AG04450 (cell line): ENCODE measurements around the gene UGCG. TPM values are rescaled to one million over a fixed set of nuclear protein-coding genes. Genes with fewer than 3 reads are reported as not detected.

Source experiments
- CTCF ChIA-PET: fragments of 300-600, 350-600 bp; formaldehyde crosslinking; extraction: SDS; loops from one replicate; lab custom pipeline; 2022; ENCODE audit warnings: antibody characterized with exemption, inconsistent platforms; lab: Charles Lee
- POLR2A ChIA-PET: fragments of 350-600 bp; formaldehyde crosslinking; extraction: SDS; loops from one replicate; lab custom pipeline; 2021; ENCODE audit warnings: antibody characterized with exemption, inconsistent platforms; lab: Yijun Ruan, JAX
- DNase-seq: peaks from one replicate; pipeline ENCODE4 v3.0.0-alpha.2; 2011; ENCODE audit warnings: low read depth, low spot score
- H3K27ac ChIP-seq: one replicate; pipeline ENCODE4 v1.5.1; 2012; ENCODE audit warnings: low read depth, low read length, control low read depth
- H3K27me3 ChIP-seq: one replicate; pipeline ENCODE4 v1.6.0; 2012; ENCODE audit warnings: low read length; ENCODE audit not compliant: control insufficient read depth, insufficient read depth
- H3K4me3 ChIP-seq: 2 replicates; pipeline ENCODE4 v1.5.1; 2011; ENCODE audit warnings: mild to moderate bottlenecking, low read depth, low read length, control low read depth
- H3K9me3 ChIP-seq: 2 replicates; pipeline ENCODE4 v1.5.1; 2012; ENCODE audit warnings: low read length; ENCODE audit not compliant: control insufficient read depth, insufficient read depth
- polyA plus RNA-seq: library from polyadenylated mRNA; depleted of rRNA; stranded (reverse); fragments of >200 nt; gene quantifications from 2 replicates; pipeline ENCODE4 v1.2.3, GENCODE V29; 2011
- TF ChIP-seq, protein P1 (sequence below): IDR thresholded peaks from 2 replicates; pipeline ENCODE4 v1.5.1; 2011; ENCODE audit warnings: low read depth, low read length, control low read depth, inconsistent platforms

The UGCG gene
- polyA plus RNA-seq, 1 experiment: 149 TPM

DNA sequence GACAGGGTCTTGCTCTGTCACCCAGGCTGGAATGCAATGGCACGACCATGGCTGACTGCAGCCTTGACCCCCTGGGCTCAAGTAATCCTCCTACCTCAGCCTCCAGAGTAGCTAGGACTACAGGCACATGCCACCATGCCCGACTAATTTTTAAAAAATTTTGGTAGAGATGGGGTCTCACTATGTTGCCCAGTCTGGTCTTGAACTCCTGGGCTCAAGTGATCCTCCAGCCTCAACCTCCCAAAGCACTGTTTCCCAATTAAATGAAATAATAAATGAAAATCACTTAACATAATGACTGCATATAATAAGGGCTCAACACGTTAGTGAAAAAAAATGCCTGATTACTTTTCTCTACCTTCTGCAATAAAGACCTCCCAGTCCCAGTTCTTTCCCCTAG, 71.0 kb downstream of the UGCG start:
- TF ChIP-seq, protein P1, sequence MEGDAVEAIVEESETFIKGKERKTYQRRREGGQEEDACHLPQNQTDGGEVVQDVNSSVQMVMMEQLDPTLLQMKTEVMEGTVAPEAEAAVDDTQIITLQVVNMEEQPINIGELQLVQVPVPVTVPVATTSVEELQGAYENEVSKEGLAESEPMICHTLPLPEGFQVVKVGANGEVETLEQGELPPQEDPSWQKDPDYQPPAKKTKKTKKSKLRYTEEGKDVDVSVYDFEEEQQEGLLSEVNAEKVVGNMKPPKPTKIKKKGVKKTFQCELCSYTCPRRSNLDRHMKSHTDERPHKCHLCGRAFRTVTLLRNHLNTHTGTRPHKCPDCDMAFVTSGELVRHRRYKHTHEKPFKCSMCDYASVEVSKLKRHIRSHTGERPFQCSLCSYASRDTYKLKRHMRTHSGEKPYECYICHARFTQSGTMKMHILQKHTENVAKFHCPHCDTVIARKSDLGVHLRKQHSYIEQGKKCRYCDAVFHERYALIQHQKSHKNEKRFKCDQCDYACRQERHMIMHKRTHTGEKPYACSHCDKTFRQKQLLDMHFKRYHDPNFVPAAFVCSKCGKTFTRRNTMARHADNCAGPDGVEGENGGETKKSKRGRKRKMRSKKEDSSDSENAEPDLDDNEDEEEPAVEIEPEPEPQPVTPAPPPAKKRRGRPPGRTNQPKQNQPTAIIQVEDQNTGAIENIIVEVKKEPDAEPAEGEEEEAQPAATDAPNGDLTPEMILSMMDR: no peak
- peaks cover 3% of the 10 kb centered on the region; the same call in 1 of the 2 replicates for H3K9me3 ChIP-seq
- H3K4me3 ChIP-seq: no peak overlapping the region
- H3K27me3 ChIP-seq: no peaks in the 10 kb centered on the region
- no peak overlapping the region for H3K27ac ChIP-seq
- DNase-seq: no peak
- CTCF ChIA-PET: no interaction called here
- POLR2A ChIA-PET: interaction anchor here (1.4 kb wide), 1 partner anchor 74 kb away, joined by 5 read pairs; no protein-coding TSS in a partner anchor

DNA sequence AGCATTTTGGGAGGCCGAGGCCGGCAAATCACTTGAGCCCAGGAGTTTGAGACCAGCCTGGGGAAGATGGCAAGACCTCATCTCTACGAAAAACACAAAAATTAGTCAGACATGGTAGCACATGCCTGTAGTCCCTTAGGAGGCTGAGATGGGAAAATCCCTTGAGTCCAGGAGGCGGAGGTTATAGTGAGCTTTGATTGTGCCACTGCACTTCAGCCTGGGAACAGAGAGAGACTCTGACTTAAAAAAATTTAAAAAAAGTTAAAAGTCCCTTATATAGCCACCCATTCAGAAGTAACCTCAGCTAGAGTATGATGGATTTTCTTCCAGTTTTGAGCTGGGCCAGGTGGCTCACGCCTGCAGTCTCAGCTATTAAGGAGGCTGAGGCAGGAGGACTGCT, 72.4 kb downstream of the UGCG start:
- TF ChIP-seq, protein P1: no peak
- peak overlapping the region; percentile 39 for H3K27ac ChIP-seq

DNA sequence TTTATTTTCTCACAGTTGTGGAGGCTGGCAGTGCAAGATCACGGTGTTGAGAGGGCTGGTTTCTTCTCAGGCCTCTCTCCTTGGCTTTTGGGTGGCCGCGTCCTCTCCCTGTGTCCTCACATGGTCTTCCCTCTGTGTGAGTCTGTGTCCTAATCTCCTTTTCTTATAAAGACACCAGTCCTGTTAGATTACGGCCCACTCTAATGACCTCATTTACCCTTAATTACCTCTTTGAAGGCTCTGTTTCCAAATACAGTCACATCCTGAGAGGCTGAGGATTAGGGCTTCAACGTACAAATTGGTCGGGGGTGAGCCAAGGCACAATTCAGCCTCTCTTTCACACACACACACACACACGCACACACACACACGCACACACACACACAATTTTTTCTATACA, 73.0 kb downstream of the UGCG start:
- Histone ChIP-seq H3K4me3 (no peak overlapping the region), H3K9me3 (no peaks in the 10 kb centered on the region), H3K27ac (no peak overlapping the region), H3K27me3 (no peaks in the 10 kb centered on the region)
- CTCF ChIA-PET: no interaction called here
- no peak for DNase-seq
- POLR2A ChIA-PET: no interaction called here
- TF ChIP-seq, protein P1: no peak

More for the DNA sequence above, 72.4 kb downstream of the UGCG start:
- ChIA-PET POLR2A (no interaction called here), CTCF (no interaction called here)
- no peak for DNase-seq
- H3K9me3 ChIP-seq: no peaks in the 10 kb centered on the region
- H3K4me3 ChIP-seq: no peak overlapping the region
- no peaks in the 10 kb centered on the region for H3K27me3 ChIP-seq

DNA sequence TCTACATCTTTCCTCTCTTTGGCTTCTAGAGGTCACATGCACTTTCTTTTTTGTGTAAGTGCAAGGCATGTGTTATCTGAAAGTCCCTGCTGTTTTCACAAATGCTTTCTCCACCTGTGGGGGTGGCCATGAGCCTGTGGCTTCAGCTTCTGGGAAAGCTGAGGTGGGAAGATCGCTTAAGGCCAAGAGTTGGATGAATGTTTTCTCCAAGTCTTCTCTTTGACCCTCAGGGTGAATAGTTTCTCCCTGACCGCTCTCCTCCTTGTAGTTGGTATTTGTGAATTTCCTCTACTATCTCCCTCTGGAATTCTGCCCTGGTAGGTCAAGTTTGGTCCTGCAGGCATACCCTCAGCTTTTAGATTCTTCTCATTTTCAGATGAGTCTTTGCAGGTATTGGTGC, 74.2 kb downstream of the UGCG start:
- Histone ChIP-seq H3K27ac (no peak overlapping the region), H3K4me3 (no peak overlapping the region), H3K9me3 (no peaks in the 10 kb centered on the region), H3K27me3 (no peaks in the 10 kb centered on the region)
- TF ChIP-seq, protein P1: no peak
- ChIA-PET CTCF (no interaction called here), POLR2A (no interaction called here)
- DNase-seq: no peak

DNA sequence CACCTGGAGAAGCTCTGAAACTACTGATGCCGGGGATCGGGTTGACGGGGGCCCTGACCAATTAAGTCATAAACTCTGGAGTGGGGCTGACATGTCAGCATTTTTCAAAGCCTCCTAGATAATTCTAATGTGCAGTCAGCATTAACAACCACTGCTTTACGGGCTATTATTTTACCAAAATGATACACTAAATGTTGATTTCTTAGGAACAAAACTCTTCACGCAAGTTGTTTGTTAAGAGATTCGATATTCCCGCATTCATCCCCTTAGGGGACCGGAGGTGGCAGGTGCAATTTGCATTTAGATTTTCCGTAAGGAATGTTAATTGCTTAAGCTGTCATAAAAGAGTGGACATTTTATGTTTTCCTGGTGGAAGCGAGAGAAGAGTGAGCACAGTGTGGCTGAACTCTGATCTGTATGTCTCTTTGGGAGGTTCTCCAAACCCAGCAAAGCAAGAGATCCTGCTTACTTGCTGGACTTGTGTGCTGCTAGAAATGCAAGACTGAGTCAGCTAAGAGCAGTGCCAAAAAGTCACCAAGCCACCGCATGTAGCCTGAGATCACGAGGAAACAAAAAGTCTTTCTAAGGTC, 77.6 kb downstream of the UGCG start:
- TF ChIP-seq, protein P1: no peak
- no peaks in the 10 kb centered on the region for H3K27me3 ChIP-seq
- DNase-seq: no peak
- ChIA-PET POLR2A (no interaction called here), CTCF (no interaction called here)
- H3K27ac ChIP-seq: no peak overlapping the region
- no peaks in the 10 kb centered on the region for H3K9me3 ChIP-seq
- H3K4me3 ChIP-seq: no peak overlapping the region
